OCI-LY1 (cell line): Measurements from ENCODE around the gene THAP8.

Experiments used
- CTCF ChIP-seq: fragments of 200-600 bp; sonication (generic), shearing (Covaris generic); IDR thresholded peaks from 2 replicates; pipeline ENCODE4 v1.5.1; 2017; ENCODE audit warnings: mild to moderate bottlenecking, antibody characterized with exemption, low read length, moderate library complexity, mixed read lengths
- EZH2 ChIP-seq: fragments of 200-600 bp; sonication (generic), shearing (Covaris generic); IDR thresholded peaks from 2 replicates; pipeline ENCODE4 v1.8.0; 2017; ENCODE audit warnings: borderline replicate concordance, mixed run types, mild to moderate bottlenecking, antibody characterized with exemption, low read length, moderate library complexity, mixed read lengths

- TF ChIP-seq CTCF = no peak
- TF ChIP-seq EZH2 = no peak
Observed at GRCh38 chr19:36058481-36059179, 4.5 kb upstream of the THAP8 start.
